ENCODE data around the gene ZCWPW1. TPM values are rescaled to one million over a fixed set of nuclear protein-coding genes. Genes with fewer than 3 reads are reported as not detected.
"Not testable (repeated sequence)": the region's sequence is repeated elsewhere in the genome, so short reads cannot be mapped to it uniquely, and the experiment has no call there.

Gene ZCWPW1
- total RNA-seq, 1 donor from 2014 or later = 3.8 TPM

DNA sequence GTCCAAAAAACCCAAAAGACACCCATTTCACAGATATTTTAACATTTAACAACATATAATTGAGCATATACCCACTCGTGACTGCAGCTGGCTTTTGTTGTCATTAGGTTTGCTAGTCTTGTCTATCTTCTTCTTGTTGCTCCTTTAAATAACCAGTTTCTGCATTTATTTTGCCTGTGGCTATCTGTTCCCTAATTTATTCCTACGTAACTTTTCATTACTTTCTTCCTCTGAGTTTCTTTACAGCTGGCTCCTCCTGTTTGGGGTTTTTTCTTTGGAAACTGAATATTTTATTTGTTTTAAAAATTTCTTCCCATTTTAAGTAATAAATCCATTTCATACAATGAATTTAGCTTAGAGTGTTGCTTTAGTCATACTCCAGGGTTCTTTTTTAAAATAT, 40.8 kb downstream of the ZCWPW1 start:
- H3K4me3 ChIP-seq (ENCODE audit: low read depth, low read length) = no peak overlapping the region
- no peak for DNase-seq (ENCODE audit: low read depth)
- TF ChIP-seq, protein P1, sequence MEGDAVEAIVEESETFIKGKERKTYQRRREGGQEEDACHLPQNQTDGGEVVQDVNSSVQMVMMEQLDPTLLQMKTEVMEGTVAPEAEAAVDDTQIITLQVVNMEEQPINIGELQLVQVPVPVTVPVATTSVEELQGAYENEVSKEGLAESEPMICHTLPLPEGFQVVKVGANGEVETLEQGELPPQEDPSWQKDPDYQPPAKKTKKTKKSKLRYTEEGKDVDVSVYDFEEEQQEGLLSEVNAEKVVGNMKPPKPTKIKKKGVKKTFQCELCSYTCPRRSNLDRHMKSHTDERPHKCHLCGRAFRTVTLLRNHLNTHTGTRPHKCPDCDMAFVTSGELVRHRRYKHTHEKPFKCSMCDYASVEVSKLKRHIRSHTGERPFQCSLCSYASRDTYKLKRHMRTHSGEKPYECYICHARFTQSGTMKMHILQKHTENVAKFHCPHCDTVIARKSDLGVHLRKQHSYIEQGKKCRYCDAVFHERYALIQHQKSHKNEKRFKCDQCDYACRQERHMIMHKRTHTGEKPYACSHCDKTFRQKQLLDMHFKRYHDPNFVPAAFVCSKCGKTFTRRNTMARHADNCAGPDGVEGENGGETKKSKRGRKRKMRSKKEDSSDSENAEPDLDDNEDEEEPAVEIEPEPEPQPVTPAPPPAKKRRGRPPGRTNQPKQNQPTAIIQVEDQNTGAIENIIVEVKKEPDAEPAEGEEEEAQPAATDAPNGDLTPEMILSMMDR (conservative IDR thresholded peaks at IDR 0.05; ENCODE audit: low read depth, low read length) = no peak

DNA sequence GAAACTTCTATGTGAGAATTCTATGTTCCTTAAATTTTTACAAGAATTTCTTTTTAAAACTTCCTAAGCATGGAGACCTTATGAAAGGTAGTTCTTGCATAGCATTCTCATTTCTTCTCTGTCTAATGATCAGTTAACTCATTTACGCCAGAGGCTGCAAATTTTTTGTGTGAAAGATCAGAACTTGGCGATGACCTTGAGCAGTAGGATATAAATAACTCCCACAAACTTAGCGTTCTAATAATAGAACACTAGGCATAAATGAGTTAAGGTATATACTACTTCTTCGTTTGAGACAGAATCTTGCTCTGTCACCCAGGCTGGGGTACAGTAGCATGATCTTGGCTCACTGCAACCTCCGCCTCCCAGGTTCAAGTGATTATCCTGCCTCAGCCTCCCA, 41.6 kb downstream of the ZCWPW1 start:
- TF ChIP-seq, protein P1 (conservative IDR thresholded peaks at IDR 0.05; ENCODE audit: low read depth, low read length) = no peak
- DNase-seq (ENCODE audit: low read depth) = no peak
- no peak overlapping the region for H3K4me3 ChIP-seq (ENCODE audit: low read depth, low read length)

DNA sequence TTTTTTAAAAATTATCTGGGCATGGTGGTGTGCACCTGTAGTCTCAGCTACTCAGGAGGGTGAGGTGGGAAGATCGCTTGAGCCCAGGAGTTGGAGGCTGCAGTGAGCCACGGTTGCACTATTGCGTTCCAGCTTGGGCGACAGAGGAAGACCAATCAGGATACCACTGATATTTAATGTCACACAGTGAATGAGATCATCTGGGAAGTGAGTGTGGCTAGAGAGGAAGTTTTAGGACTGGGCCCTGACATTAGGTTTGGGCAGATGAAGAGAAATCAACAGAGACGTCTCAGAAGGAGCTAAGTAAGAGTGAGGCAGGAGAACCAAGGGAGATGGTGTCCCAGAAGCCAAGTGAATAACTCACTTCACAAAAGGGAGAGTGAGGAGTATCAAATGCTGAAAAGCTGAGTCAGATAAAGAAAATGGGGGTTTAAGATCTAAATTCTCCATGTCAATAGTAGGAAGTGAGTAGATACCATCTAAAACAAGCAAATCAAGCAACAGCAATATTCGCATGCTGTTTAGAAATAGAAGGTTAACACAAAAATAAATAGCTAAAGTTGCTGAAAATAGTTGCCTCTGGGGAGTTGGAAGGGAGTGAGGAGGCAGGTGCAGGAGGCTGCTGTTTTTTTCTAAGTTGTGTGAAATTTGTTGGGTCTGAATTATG, 43.7 kb downstream of the ZCWPW1 start:
- no peak overlapping the region for H3K4me3 ChIP-seq (ENCODE audit: low read depth, low read length)
- no peak for DNase-seq (ENCODE audit: low read depth)
- TF ChIP-seq, protein P1 (conservative IDR thresholded peaks at IDR 0.05; ENCODE audit: low read depth, low read length) = no peak

DNA sequence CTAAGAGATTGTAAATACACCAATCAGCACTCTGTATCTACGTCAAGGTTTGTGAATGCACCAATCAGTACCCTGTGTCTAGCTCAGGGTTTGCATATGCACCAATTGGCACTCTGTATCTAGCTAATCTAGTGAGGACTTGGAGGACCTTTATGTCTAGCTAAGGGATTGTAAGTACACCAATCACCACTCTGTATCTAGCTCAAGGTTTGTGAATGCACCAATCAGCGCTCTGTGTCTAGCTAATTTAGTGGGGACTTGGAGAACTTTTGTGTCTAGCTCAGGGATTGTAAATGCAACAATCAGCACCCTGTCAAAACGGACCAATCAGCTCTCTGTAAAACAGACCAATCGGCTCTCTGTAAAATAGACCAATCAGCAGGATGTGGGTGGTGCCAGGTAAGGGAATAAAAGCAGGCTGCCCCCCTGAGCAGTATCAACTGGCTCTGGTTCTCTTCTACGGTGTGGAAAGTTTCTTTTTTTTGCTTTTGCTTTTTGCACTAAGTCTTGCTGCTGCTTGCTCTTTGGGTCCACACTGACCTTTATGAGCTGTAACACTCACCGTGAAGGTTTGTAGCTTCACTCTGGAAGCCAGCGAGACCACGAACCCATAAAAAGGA, 46.2 kb downstream of the ZCWPW1 start:
- not testable (repeated sequence) for DNase-seq (ENCODE audit: low read depth); H3K4me3 ChIP-seq (ENCODE audit: low read depth, low read length)

DNA sequence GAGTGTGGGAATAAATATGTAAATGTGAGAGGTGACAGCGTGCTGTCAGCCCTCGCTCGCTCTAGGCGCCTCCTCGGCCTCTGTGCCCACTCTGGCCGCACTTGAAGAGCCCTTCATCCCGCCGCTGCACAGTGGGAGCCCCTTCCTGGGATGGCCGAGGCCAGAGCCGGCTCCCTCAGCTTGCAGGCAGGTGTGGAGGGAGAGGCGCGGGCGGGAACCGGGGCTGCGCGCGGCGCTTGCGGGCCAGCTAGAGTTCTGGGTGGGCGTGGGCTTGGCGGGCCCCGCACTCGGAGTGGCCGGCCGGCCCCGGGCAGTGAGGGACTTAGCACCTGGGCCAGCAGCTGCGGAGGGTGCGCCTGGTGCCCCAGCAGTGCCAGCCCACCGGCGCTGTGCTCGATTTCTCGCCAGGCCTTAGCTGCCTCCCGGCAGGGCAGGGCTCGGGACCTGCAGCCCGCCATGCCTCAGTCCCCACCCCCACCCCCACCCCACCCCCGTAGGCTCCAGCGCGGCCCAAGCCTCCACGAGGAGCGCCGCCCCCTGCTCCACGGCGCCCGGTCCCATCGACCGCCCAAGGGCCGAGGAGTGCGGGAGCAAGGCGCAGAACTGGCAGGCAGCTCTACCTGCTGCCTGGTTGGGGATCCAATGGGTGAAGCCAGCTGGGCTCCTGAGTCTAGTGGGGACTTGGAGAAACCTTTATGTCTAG, 46.8 kb downstream of the ZCWPW1 start:
- not testable (repeated sequence) for DNase-seq (ENCODE audit: low read depth); H3K4me3 ChIP-seq (ENCODE audit: low read depth, low read length)

DNA sequence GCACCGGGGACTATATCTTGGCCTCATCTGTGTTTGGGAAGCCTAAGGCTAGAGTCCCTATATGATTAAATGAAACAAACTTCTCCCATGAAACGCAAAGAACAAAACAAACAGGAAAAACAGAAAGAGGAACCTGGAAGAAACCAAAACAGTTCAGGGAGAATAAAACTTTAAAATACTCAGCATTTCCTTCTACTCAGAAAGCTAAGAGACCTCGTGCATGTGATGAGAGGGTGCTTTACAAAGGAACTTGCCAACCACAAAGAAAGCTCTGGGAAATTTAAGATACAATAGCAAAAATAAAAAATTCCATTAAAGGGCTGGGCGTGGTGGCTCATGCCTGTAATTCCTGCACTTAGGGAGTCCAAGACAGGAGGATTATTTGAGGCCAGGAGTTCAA, 48.3 kb downstream of the ZCWPW1 start:
- TF ChIP-seq, protein P1 (conservative IDR thresholded peaks at IDR 0.05; ENCODE audit: low read depth, low read length) = no peak
- no peak overlapping the region for H3K4me3 ChIP-seq (ENCODE audit: low read depth, low read length)
- no peak for DNase-seq (ENCODE audit: low read depth)

DNA sequence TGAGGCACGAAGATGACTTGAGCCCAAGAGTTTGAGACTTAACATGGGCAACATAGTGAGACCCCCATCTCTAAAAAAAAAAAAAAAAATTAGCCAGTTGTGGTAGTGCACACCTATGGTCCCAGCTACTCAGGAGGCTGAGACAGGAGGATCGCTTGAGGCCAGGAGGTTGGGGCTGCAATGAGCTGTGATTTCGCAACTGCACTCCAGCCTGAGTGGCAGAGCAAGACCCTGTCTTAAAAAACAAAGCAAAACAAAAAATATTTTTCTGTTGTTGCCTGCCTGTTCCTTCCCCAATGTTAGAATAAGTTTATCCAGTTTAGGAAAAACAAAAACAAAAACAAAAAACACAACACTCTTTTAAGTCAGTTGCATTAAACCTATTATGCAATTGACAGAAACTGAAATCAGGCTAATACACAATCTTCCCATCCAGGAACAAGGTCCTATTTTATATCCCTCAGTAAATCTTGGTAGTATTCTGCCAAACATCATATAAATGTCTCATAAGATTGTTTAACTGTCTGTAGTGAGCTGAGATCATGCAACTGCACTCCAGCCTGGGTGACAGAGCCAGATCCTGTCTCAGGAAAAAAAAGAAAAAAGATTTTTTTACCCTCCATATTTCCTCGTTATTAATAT, 50.3 kb downstream of the ZCWPW1 start:
- no peak overlapping the region for H3K4me3 ChIP-seq (ENCODE audit: low read depth, low read length)
- DNase-seq (ENCODE audit: low read depth) = no peak
- TF ChIP-seq, protein P1 (conservative IDR thresholded peaks at IDR 0.05; ENCODE audit: low read depth, low read length) = no peak

Measured in epithelial cell of proximal tubule (primary cell).